Measurements from ENCODE around the gene CBLC.

- TF ChIP-seq BHLHE40 (IDR thresholded peaks at IDR 0.05; ENCODE audit: borderline replicate concordance) (no peak), ELF4 (IDR thresholded peaks at IDR 0.05) (no peak), L3MBTL2 (conservative IDR thresholded peaks at IDR 0.05) (no peak), SP1 (IDR thresholded peaks at IDR 0.05) (no peak), FOXK2 (IDR thresholded peaks at IDR 0.05) (no peak), SUZ12 (IDR thresholded peaks at IDR 0.05) (no peak), ARNT (IDR thresholded peaks at IDR 0.05) (no peak), FOXA1 (IDR thresholded peaks at IDR 0.05) (no peak), NFRKB (IDR thresholded peaks at IDR 0.05) (no peak), FOXM1 (IDR thresholded peaks at IDR 0.05; ENCODE audit: borderline replicate concordance) (no peak), ZNF384 (IDR thresholded peaks at IDR 0.05) (no peak), TARDBP (IDR thresholded peaks at IDR 0.05) (no peak)
Observed at GRCh38 chr19:44745341-44745831, 32.3 kb upstream of the CBLC start.
